HL-60 (cell line): ENCODE results near the gene NINJ2.

ENCODE experiments used
- CTCF ChIP-seq: IDR thresholded peaks from one replicate; pipeline ENCODE4 v1.5.1; 2011; ENCODE audit warnings: low read length, control low read depth, inconsistent platforms; ENCODE audit not compliant: insufficient read depth
- GABPA ChIP-seq: IDR thresholded peaks from 2 replicates; pipeline ENCODE4 v1.6.1; 2012; ENCODE audit warnings: low read depth
- POLR2AphosphoS5 ChIP-seq: IDR thresholded peaks from 2 replicates; pipeline ENCODE4 v1.6.1; 2012; ENCODE audit warnings: low read depth
- REST ChIP-seq: IDR thresholded peaks from 2 replicates; pipeline ENCODE4 v1.6.1; 2012; ENCODE audit warnings: low read depth; ENCODE audit not compliant: insufficient replicate concordance
- SPI1 ChIP-seq: IDR thresholded peaks from 2 replicates; pipeline ENCODE4 v1.6.1; 2012; ENCODE audit warnings: low read depth, mild to moderate bottlenecking, borderline replicate concordance

GRCh38 chr12:576615-577110, 86.6 kb downstream of the NINJ2 start:
- TF ChIP-seq CTCF (no peak), POLR2AphosphoS5 (no peak), GABPA (no peak), SPI1 (no peak), REST (no peak)
